Smooth muscle cell (in vitro differentiated cells): ENCODE measurements around the gene ADCY5. TPM values are rescaled to one million over a fixed set of nuclear protein-coding genes. Genes with fewer than 3 reads are reported as not detected.

Experiments
- DNase-seq: peaks from one replicate; lab custom pipeline; 2025; ENCODE audit not compliant: unreplicated experiment; lab: John Stamatoyannopoulos, UW
- H2AFZ ChIP-seq: fragments of 200-600 bp; sonication (generic); 2 replicates; pipeline ENCODE4 v1.6.0; 2016; ENCODE audit warnings: antibody characterized with exemption, low read depth, mild to moderate bottlenecking
- H3F3A ChIP-seq: fragments of 200-600 bp; sonication (generic); 2 replicates; pipeline ENCODE4 v1.6.0; 2017; ENCODE audit warnings: antibody characterized with exemption, low read depth
- H3K27ac ChIP-seq: fragments of 200-600 bp; sonication (generic); 2 replicates; pipeline ENCODE4 v1.5.1; 2016; ENCODE audit warnings: low read depth, mild to moderate bottlenecking
- H3K27me3 ChIP-seq: fragments of 200-600 bp; sonication (generic); 2 replicates; pipeline ENCODE4 v1.6.1; 2016; ENCODE audit warnings: low read depth, mild to moderate bottlenecking
- H3K36me3 ChIP-seq: fragments of 200-600 bp; sonication (generic); 2 replicates; pipeline ENCODE4 v1.5.1; 2016; ENCODE audit warnings: low read depth
- H3K4me1 ChIP-seq: fragments of 200-600 bp; sonication (generic); 2 replicates; pipeline ENCODE4 v1.5.1; 2016; ENCODE audit warnings: low read depth
- H3K4me2 ChIP-seq: fragments of 200-600 bp; sonication (generic); 2 replicates; pipeline ENCODE4 v1.6.0; 2016; ENCODE audit warnings: mild to moderate bottlenecking
- H3K4me3 ChIP-seq: fragments of 200-600 bp; sonication (generic); 2 replicates; pipeline ENCODE4 v1.5.1; 2016; ENCODE audit warnings: mild to moderate bottlenecking
- H3K79me2 ChIP-seq: fragments of 200-600 bp; sonication (generic); 2 replicates; pipeline ENCODE4 v1.6.0; 2016; ENCODE audit warnings: low read depth, mild to moderate bottlenecking
- H3K9ac ChIP-seq: fragments of 200-600 bp; sonication (generic); 2 replicates; pipeline ENCODE4 v1.6.0; 2016; ENCODE audit warnings: low read depth
- H3K9me3 ChIP-seq: fragments of 200-600 bp; sonication (generic); replicated peaks from 2 replicates; pipeline ENCODE4 v1.5.1; 2016; ENCODE audit warnings: low read depth
- H4K20me1 ChIP-seq: fragments of 200-600 bp; sonication (generic); 2 replicates; pipeline ENCODE4 v1.6.0; 2016; ENCODE audit warnings: low read depth
- WGBS: methylation state at CpG from one replicate; pipeline ENCODE4 v1.1.7; 2016; ENCODE audit warnings: low lambda C conversion rate; 5-methylcytosine and 5-hydroxymethylcytosine counted together
- polyA plus RNA-seq: library from polyadenylated mRNA; unstranded; fragments of >200 nt; fragmentation: Nextera tagmentation; extraction: Ambion mirVana; gene quantifications from 2 replicates; pipeline ENCODE4 v1.2.1, GENCODE V29; 2016
- total RNA-seq: library from RNA; depleted of rRNA; stranded (reverse); fragments of >200 nt; gene quantifications from 2 replicates; pipeline ENCODE4 v1.2.3, GENCODE V29; 2014
- TF ChIP-seq, protein P1 (sequence below): fragments of 200-600 bp; sonication (generic); IDR thresholded peaks from 2 replicates; pipeline ENCODE4 v1.5.1; 2017; ENCODE audit warnings: borderline replicate concordance, mild to moderate bottlenecking, antibody characterized with exemption; ENCODE audit not compliant: insufficient read depth, poor library complexity, severe bottlenecking

The ADCY5 gene
- total and polyA plus RNA-seq, 2 experiments from 2014 or later, result 0.50 to 0.58 TPM

DNA sequence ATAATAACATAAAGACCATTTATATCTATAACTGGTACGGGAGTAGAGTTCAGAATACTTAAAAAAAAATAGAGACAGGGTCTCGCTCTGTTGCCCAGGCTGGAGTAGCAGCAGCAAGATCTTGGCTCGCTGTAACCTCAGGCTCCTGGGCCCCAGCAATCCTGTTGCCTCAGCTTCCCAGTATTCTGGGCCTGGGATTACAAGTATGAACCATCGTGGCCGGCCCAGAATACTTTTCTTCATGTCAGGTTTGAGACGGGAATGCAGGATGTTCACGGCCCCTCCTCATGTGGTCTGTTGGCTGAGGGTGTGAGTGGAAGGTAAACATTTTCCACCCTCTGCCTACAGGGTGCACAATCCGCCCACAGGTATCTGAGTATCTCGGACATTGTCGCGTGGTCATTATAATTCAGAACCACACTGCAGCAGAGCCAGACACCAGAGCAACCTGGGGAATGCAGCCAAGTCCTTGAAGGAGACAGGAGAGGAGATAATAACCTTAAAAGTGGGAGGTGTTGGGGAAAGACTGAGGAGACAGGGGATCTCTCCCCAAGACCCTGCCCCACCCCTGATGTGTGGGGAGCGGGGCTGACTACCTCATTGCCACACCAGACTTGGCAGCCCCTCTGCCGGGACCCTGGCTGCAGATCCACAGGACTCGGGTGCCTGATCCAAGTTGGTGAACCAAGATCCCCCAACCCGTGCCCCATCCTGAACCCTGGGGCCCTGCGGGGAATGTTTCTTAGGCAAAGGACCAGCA lies 106.8 kb downstream of the ADCY5 start:
- H3K36me3 ChIP-seq, result no peaks in the 10 kb centered on the region
- no peaks in the 10 kb centered on the region for H4K20me1 ChIP-seq
- no peaks in the 10 kb centered on the region for H3K79me2 ChIP-seq
- H3K27ac ChIP-seq, result no peak overlapping the region
- no peak overlapping the region for H3K4me2 ChIP-seq
- no peaks in the 10 kb centered on the region for H3K9me3 ChIP-seq
- H3F3A ChIP-seq, result no peaks in the 10 kb centered on the region
- H3K4me1 ChIP-seq, result no peaks in the 10 kb centered on the region
- no peak overlapping the region for H2AFZ ChIP-seq
- DNase-seq, result no peak
- no peak overlapping the region for H3K4me3 ChIP-seq
- TF ChIP-seq, protein P1, sequence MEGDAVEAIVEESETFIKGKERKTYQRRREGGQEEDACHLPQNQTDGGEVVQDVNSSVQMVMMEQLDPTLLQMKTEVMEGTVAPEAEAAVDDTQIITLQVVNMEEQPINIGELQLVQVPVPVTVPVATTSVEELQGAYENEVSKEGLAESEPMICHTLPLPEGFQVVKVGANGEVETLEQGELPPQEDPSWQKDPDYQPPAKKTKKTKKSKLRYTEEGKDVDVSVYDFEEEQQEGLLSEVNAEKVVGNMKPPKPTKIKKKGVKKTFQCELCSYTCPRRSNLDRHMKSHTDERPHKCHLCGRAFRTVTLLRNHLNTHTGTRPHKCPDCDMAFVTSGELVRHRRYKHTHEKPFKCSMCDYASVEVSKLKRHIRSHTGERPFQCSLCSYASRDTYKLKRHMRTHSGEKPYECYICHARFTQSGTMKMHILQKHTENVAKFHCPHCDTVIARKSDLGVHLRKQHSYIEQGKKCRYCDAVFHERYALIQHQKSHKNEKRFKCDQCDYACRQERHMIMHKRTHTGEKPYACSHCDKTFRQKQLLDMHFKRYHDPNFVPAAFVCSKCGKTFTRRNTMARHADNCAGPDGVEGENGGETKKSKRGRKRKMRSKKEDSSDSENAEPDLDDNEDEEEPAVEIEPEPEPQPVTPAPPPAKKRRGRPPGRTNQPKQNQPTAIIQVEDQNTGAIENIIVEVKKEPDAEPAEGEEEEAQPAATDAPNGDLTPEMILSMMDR, result no peak
- no peaks in the 10 kb centered on the region for H3K27me3 ChIP-seq
- WGBS, result 88% methylated on average over 16 of the region's 16 CpGs
- H3K9ac ChIP-seq, result no peak overlapping the region

DNA sequence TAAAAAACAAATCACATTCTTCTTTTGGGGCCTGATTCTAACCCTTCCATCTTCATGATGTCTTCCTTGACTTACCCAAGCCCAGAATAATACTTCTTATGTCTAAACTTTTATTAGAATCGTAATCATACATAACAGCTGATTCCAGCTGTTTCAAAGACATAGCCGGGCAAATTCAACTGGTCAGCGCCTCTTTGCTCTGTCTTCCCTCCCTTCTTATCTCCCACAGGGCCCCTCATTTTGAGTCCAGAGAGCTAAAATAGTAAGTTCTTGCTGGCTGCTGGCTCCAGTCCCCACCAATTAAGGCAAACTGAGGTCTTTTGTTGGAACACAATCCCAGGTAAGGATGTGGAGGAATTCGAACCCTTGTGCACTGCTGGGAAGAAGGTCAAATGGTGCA lies 108.6 kb downstream of the ADCY5 start:
- TF ChIP-seq, protein P1, result no peak
- Histone ChIP-seq H3K79me2 (no peaks in the 10 kb centered on the region), H4K20me1 (no peaks in the 10 kb centered on the region), H3K27me3 (no peaks in the 10 kb centered on the region), H3K4me1 (no peaks in the 10 kb centered on the region), H3K9ac (no peak overlapping the region), H3K27ac (no peak overlapping the region), H3K4me2 (no peak overlapping the region), H3F3A (no peaks in the 10 kb centered on the region), H3K4me3 (no peak overlapping the region), H2AFZ (no peak overlapping the region), H3K9me3 (no peaks in the 10 kb centered on the region), H3K36me3 (no peaks in the 10 kb centered on the region)
- WGBS, result 91% methylated on average over 4 of the region's 4 CpGs
- no peak for DNase-seq

DNA sequence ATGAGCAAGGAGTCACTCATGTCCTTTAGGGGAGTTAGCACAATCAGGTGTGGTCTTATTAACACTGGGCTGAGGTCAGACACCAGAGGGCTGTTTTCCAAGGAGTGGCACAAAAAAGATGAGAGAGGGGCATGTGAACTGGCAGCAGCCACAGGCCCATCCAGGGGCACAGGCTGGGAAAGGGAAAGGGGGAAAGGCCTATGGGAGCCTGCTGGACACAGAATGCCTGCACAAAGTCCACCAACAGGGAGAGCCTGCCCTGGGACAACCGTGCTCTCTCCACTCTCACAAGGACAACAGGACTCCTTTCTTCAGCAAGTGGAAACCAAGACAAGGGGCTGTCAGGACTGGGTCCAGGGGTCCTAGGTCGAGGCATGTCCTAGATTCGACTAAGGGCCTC lies 109.6 kb downstream of the ADCY5 start:
- Histone ChIP-seq H2AFZ (no peak overlapping the region), H3K27ac (no peak overlapping the region), H3K9ac (no peak overlapping the region), H3K4me1 (no peaks in the 10 kb centered on the region), H3F3A (no peaks in the 10 kb centered on the region), H3K4me3 (no peak overlapping the region), H3K36me3 (no peaks in the 10 kb centered on the region), H4K20me1 (no peaks in the 10 kb centered on the region), H3K9me3 (no peaks in the 10 kb centered on the region), H3K27me3 (no peaks in the 10 kb centered on the region), H3K4me2 (no peak overlapping the region), H3K79me2 (no peaks in the 10 kb centered on the region)
- 93% methylated on average over 3 of the region's 3 CpGs for WGBS
- no peak for DNase-seq
- TF ChIP-seq, protein P1, result no peak

DNA sequence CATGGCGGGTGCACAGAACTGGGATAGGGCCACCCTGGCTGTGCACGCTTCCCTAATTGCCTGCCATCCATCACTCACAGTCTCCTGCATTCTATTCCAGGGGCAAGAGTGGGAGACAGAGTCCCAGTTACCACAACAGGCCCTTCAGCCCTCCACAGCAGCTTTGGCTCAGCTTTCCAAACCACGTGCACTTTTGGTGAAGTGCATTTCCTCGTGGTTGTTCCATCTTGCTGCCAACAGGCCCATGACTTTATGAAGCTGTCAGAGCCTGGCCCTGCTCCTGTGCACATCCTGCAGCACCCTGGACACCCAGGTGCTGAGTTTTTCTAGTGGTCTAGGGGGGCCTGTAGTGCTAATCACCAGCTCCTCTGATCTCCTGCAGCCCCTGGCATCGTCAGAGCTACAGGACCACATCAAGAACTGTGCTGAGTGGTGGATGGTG lies 110.2 kb downstream of the ADCY5 start:
- no peak overlapping the region for H3K27ac ChIP-seq
- H3K9ac ChIP-seq, result no peak overlapping the region
- H3F3A ChIP-seq, result no peaks in the 10 kb centered on the region
- no peak for DNase-seq
- no peaks in the 10 kb centered on the region for H3K36me3 ChIP-seq
- no peak overlapping the region for H2AFZ ChIP-seq
- no peaks in the 10 kb centered on the region for H3K79me2 ChIP-seq
- no peaks in the 10 kb centered on the region for H4K20me1 ChIP-seq
- TF ChIP-seq, protein P1, result no peak
- H3K4me1 ChIP-seq, result no peaks in the 10 kb centered on the region
- H3K4me3 ChIP-seq, result no peak overlapping the region
- H3K9me3 ChIP-seq, result no peaks in the 10 kb centered on the region
- H3K27me3 ChIP-seq, result no peaks in the 10 kb centered on the region
- WGBS, result 71% methylated on average over 5 of the region's 5 CpGs
- H3K4me2 ChIP-seq, result no peak overlapping the region
